Effector CD8-positive, alpha-beta T cell (primary cell): ENCODE data around the gene EPHA1.
"Not testable (repeated sequence)": the region's sequence is repeated elsewhere in the genome, so short reads cannot be mapped to it uniquely, and the experiment has no call there.

ENCODE experiments used
- DNase-seq: peaks from one replicate; lab custom pipeline; 2025; lab: John Stamatoyannopoulos, UW

The EPHA1 gene

DNA sequence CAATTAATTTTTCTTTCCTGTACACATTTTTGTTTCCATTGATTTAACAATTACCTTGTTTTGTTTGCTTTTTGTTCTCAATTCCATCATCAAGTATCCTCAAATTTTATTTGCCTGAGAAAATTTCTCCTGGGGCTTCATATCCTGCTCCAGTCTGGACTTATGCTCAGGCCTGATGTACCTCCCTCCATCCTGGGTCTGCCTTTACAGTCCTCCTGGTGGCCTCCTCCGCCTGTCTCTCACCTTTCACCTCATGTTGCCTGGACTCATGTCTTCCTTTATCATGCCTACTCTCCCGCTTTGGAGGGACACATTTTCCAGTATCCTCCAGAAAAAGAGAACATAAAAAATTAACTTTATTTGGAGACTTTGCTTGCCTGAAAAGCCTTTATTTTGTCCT, 22.5 kb upstream of the EPHA1 start:
- DNase-seq = no peak

DNA sequence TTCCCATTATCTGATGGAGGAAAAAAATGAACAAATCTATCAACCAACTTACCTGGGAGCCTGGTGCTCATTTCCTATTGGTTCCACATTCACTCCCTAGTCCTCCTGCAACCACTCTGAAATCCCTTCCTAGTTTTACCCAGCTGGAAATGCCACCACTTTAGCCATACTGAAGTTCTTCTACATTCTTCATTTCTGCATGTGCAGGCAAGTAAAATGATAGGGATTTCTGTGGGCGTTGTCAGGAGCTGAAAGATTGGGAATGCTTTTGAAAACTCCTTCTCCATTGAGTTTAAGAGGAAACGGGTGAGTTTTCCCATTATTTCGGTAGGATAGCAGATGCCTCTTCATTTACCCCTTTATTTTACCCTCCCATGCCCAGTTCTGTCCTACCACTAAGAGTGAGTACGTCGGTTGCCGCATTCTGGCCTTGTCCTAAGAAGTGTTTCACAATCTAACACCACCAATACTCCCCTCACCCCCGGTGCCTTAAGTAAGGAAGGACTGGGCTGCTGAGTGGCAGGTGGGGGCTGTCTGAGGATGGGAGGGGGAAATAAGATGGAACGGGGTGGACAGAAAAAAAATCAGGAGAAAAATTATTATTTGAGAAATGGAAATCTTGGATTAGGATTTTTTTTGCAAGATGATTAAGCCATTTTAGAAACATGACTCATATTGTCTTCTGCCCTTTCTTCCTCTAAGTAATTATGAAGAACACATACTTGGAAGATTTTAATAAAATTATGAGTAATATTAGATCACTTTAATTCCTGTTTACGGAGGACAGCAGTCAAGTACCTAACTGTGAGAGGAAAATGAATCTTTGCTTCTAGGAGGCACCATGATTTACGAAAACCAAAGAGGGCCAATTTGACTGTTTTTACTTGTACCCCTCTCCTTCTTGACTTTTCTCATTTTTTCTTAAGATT, 21.4 kb upstream of the EPHA1 start:
- no peak for DNase-seq

DNA sequence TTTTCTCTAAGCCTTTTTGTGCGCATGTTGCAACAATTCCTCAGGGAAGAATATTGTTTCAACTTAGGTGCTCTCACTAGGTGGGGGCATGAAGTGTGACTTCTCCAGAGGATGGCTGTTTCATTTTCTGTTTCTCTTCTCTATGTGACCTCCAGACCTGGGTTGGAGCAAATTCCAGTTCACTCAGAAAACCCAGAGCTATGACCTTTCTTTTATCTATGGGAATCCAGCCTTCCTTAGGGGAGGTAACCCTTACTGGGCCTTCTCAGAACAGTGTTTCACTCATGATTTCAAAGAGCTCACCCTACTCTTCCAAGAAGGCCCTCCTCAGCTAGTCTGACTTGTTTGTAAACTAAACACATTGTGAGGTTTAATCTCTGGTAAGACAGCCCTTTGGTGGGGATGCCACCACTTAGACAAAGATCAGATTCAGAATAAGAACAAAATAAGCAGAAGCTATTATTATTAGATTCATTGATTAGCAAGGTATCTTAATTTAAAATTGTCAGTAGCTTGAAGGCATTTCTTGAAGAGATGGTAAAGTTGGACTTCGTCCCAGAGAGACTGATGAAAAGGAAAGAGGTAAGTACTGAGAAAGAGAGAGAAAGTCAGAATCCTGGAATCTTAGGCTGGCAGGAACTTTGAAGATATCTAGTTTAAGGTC, 18.0 kb upstream of the EPHA1 start:
- DNase-seq = no peak

GRCh38 chr7:143424476-143424875, 15.8 kb upstream of the EPHA1 start:
- DNase-seq = not testable (repeated sequence)

DNA sequence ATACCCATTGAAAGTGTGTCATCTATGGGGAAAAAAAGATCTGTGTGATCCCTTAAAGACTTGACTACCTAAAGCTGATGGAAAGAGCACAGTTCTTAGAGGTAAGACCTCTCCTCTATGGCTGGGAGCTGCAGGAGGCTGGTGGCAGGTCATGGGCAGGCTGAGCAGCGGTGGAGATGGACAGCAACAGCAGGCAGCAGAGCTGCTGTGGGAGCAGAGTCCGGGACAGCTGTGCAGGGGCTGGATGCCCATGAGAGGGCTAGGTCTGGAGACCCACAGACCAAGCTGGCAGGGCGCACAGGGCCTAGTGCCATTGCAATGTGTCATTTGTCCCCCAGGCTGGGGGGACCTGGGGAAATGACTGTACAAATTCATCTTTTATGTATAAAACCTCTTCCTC, 13.4 kb upstream of the EPHA1 start:
- DNase-seq = no peak

DNA sequence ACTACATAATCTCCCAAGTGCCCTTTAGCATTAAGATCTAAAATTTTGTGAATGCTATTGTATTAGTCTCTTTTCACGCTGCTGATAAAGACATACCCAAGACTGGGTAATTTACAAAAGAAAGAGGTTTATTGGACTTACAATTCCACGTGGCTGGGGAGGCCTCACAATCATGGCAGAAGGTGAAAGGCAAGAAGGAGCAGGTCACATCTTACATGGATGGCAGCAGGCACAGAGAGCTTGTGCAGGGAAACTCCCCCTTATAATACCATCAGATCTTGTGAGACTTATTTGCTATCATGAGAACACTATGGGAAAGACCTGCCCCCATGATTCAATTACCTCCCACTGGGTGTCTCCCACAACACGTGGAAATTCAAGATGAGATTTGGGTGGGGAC, 12.0 kb upstream of the EPHA1 start:
- DNase-seq = not testable (repeated sequence)

DNA sequence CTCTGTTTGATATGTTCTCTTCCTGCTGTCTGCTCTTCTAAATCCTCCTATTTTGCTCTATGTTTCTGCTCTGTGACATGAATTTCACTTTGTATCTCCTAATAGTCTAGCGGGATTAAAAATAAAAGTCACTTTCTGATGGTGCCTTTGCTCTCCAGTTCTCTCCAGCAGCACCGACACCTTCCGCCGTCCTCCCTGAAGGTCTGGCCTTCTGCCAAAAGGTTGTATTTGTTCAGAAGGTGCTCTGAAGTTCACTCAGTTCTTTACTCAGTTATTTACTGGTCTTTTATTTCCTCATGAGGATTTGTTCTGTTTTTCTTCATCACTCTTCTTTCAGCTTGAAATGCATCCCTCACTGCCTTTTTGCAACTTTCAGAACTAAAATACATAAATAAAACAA, 11.2 kb upstream of the EPHA1 start:
- DNase-seq = no peak

DNA sequence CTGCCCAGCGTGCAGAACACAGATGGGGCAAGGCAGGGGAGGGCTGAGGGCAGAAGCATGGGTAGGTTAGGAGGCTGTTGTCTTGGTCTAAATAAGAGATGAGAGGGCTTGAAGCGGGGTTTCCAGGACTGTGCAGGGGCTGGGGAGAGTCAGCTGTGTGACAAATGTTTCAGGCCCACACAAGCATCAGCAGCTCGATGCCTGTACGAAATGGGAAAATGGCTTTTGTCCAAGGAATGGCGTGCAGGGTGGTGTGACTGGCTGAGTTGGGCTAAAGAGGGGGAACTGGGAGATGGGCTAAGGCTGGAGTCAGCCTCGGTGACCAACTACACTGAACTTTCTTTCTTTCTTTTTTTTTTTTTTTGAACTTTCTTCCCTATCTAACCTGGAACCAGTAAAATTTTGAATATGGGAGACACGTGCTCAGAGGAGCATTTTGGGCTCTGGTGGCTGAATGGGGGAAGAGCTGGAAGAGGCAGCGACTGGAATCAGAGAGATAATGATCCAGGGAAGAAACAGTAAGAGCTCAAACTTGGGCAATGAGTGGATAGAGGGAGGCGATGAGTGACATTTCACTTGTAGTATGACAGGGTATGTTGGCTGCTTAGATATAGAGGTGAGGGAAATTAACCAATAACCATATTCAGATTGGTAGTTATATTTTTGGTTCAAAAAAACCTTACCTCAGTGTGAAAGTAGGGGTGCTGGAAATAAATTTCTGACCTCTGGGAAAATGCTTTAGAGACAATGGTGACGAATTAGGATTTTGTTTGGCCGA, 10.2 kb upstream of the EPHA1 start:
- DNase-seq = no peak

GRCh38 chr7:143417734-143418383, 9.2 kb upstream of the EPHA1 start:
- no peak for DNase-seq

GRCh38 chr7:143416565-143417149, 8.0 kb upstream of the EPHA1 start:
- DNase-seq = no peak

DNA sequence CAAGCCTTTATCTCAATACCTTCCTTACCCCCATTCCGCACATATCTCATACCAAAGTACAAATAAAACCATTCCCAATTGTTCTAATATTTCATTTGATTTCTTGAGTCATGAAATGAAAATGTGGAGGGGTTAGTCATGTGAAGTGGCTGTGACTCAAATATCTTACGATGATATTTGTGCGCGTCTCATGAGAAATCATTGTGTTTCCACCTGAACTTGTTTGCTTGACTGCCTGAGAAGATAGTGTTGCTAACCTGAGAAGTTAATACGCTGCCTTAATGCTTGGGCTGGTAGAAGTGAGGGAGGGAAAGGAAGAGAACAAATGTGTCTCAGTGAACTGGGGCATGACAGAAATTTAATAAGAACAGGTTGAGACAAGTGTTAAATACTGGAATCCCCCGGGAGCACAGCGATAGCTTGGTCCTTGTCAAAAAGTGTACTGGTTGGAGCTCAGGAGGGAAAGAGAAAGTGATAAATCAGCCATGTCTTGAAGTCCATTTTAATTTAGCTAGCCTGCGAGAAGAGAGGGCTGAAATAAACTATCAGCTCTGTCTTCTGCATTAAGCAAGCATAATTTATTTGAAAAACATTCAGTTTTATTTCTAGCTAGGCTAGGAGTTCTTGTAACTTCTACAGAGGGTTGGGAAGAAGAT, 7.2 kb upstream of the EPHA1 start:
- DNase-seq = no peak

DNA sequence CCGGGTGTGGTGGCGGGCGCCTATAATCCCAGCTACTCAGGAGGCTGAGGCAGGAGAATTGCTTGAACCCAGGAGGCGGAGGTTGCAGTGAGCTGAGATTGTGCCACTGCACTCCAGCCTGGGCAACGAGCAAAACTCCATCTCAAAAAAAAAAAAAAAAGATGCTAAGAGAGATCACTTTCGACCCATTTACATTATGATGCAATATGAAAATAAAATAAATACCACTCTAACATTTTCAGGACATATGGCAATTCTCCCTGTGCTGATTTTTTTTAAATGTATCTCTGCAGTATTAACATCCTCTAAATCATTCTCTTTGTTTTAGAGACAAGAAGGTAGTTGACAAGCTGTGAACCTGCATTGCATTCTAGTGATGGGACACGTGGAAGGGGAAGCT, 6.6 kb upstream of the EPHA1 start:
- DNase-seq = not testable (repeated sequence)

DNA sequence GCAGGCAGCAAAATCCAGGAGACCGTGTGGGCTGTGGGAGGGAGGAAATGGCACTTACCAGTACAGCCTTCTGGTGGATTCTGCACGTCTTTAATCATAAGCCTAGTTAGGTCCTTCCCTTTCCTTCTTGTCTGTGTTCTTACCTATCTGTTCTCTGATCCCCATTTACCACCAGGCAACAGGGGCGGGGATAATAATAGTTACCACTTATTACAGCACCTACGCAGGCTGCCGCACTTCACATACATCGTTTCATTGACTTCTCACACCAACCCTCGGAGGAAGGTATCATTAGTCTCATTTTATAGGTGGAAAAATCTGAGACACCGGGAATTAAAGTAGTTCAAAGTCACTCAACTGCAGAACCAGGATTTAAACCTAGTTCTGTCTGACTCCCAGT, 4.5 kb upstream of the EPHA1 start:
- DNase-seq = no peak

GRCh38 chr7:143411976-143412708, 3.5 kb upstream of the EPHA1 start:
- DNase-seq = no peak

DNA sequence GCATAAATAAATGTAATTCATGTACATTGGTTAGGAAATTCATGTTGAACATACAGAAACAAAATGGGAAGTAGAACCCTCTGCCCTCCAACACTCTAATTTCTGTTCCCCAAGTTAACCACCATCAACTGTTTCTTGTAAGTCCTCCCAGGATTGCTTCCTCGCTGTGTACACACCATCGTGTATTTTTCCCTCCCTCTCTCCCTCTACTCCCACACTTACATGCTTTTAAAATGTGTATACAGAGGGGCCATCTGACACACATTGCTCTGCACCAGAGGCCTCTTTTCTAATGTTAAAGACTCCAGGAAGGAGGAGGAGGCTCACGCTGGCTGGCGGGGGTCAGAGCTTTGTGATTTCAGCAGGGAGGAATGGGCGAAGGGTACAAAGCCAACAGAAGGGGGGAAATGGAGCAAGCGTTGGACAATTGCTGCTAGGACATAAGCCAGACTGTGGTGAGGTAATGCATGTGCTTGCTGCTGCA, 1.9 kb upstream of the EPHA1 start:
- no peak for DNase-seq

DNA sequence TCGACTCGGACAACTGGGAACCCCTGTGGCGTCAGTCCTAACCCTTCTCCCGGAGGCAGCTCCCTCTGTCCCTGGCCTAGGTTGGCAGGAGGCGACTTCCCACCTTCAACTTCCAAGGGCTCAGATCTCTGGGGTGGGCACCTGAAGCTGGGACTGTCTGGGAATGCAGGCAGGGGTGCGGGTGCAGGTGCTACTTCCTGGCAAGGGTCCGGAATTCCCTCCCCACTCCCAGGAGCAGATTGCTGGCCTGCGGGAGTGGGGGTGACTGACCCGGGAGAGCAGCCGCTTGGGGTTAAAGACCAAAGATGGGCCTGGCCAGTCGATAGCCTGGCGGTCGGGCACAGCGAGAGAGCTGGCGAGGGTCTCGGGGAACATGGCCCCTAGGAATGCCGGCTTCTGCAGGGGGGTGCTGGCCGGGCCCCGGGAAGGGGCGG, 387 bp downstream of the EPHA1 start:
- DNase-seq = no peak

DNA sequence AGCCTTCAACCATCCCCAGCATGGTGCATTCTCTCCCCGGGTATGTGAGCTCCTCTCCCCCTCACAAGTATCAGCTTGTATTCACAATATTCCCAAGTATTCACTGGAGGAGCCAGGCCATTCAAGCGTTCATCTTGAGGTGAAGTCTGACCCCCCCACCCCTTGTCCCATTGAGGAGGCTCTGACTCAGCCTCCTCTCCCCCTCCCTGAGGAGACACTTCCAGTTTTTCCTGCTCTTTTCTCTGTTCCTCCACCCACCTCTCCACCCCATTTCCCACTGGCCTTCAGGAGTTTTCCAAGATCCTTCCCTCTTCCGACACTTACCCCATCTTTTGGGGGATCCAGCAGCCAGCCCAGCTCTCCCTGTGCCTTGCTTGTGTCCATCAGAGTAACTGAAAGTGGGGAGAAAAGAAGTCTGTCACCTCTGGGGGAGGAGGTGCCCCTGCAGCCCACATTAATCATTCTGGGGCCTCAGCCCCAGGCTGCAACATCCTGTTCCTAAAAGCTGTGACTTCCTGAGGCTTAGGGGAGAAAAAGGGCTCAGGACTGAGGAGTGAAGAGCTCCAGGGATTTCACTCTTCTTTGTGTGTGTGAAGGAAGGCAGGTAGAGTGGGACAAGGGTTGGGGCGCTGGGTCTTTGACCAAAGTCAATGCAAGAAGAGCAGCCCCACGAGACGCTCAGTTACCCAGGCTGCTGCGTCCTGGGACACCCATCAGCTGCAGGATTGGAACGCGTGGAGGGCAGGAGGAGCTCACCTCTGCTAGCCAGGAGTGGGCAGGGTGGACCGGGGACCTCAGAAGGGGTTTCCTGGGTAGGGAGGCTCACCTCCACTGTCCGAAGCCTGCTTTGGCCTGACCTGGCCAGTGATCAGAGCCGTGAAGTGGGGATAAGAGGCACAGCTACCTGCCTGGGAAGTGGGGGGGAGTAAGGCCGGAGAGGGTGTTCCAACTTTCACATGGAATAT, 1.1 kb downstream of the EPHA1 start:
- DNase-seq = peak; percentile 33

DNA sequence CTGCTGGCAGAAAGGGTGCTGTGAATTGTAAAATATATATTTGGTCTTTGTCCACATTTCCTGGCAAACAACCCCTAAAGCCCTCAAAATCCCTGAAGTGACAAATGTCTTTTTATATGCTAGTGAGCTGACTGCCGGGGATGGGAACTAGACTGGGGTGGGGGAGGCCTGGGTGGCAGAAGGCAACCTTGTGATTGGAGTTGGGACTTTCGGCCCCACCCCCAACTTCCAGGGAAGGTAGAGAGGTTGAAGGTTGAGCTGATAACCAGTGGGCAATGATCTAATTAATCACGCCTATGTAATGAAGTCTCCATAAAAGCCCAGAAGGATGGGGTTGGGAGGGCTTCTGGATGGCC, 2.7 kb downstream of the EPHA1 start:
- no peak for DNase-seq
